Brain microvascular endothelial cell (primary cell): ENCODE results near the gene PIK3R6.

ENCODE experiments used
- DNase-seq: peaks from one replicate; pipeline ENCODE4 v3.0.0-alpha.2; 2020
- H3K27ac ChIP-seq: fragments of 250-450 bp; sonication (Bioruptor Pico); 2 replicates; pipeline ENCODE4 v1.5.1; 2020; ENCODE audit warnings: mild to moderate bottlenecking, moderate library complexity
- H3K27me3 ChIP-seq: fragments of 250-450 bp; sonication (Bioruptor Pico); replicated peaks from 2 replicates; pipeline ENCODE4 v1.5.1; 2020; ENCODE audit warnings: mild to moderate bottlenecking
- H3K36me3 ChIP-seq: fragments of 250-450 bp; sonication (Bioruptor Pico); replicated peaks from 2 replicates; pipeline ENCODE4 v1.5.1; 2020; ENCODE audit warnings: mild to moderate bottlenecking
- H3K4me3 ChIP-seq: 2 replicates; pipeline ENCODE4 v1.5.1; 2011; ENCODE audit warnings: low read depth, mild to moderate bottlenecking, control low read depth, low read length, moderate library complexity
- in situ Hi-C: cut with HindIII; loops from 2 replicates; pipeline ENCODE4 v1.10.0; 2017; ENCODE audit warnings: low sequenced_read_pairs, low pct_ligation_motif_present
- TF ChIP-seq, protein P1 (sequence below): IDR thresholded peaks from 2 replicates; pipeline ENCODE4 v1.5.1; 2011; ENCODE audit warnings: low read depth, mild to moderate bottlenecking, moderate library complexity, low read length, control low read depth, inconsistent platforms; ENCODE audit errors: missing control alignments

The PIK3R6 gene

DNA sequence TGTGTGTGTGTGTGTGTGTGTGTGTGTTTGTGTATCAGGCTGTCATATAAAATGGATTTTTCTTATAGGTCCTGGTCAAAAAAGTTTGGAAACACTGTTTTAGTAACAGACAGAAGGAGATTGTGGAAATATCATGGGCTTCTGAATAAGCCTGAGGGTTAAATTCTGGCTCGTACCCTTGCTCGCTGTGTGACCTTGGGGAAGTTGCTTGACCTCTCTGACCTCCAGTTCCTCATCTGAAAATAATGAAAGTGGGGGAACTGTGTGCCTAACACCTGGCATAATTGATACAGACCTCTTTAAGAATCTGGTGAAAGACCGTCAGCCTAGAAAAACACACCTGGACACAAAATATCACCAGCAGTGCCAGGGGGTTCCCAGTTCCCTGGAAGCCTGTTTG is 25.6 kb upstream of the PIK3R6 start:
- Histone ChIP-seq H3K27me3 (no peaks in the 10 kb centered on the region), H3K4me3 (no peak overlapping the region), H3K27ac (no peak overlapping the region), H3K36me3 (no peaks in the 10 kb centered on the region)
- TF ChIP-seq, protein P1, sequence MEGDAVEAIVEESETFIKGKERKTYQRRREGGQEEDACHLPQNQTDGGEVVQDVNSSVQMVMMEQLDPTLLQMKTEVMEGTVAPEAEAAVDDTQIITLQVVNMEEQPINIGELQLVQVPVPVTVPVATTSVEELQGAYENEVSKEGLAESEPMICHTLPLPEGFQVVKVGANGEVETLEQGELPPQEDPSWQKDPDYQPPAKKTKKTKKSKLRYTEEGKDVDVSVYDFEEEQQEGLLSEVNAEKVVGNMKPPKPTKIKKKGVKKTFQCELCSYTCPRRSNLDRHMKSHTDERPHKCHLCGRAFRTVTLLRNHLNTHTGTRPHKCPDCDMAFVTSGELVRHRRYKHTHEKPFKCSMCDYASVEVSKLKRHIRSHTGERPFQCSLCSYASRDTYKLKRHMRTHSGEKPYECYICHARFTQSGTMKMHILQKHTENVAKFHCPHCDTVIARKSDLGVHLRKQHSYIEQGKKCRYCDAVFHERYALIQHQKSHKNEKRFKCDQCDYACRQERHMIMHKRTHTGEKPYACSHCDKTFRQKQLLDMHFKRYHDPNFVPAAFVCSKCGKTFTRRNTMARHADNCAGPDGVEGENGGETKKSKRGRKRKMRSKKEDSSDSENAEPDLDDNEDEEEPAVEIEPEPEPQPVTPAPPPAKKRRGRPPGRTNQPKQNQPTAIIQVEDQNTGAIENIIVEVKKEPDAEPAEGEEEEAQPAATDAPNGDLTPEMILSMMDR = no peak
- in situ Hi-C loops = no loop called here
- no peak for DNase-seq

- in situ Hi-C loops = no loop called here
- TF ChIP-seq, protein P1 = no peak
- DNase-seq = peak; percentile 17
- H3K27me3 ChIP-seq = no peaks in the 10 kb centered on the region
- no peak overlapping the region for H3K4me3 ChIP-seq
- no peaks in the 10 kb centered on the region for H3K36me3 ChIP-seq
- H3K27ac ChIP-seq = no peak overlapping the region
Measured at GRCh38 chr17:8892338-8892690, 24.8 kb upstream of the PIK3R6 start.

DNA sequence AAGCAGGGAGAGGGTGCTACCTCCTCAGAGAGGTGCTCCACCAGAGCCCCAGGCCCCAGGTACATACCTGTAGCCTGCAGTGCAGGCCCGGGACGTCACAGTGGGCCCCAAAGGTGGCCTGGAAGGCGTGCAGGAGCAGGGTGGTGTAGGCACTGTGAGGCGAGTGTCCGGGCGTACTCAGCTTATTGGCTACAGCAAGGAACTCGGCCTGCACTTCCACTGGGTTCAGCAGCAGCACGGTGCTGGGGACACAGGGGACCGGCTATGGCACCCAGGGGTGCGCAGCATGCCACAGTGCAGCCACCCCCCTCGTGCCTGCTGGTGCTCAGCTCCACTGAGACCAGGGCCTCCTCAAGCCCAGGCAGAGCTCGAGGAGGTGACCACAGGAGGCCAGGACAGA is 23.2 kb upstream of the PIK3R6 start:
- Histone ChIP-seq H3K4me3 (no peak overlapping the region), H3K36me3 (no peaks in the 10 kb centered on the region), H3K27ac (no peak overlapping the region), H3K27me3 (no peaks in the 10 kb centered on the region)
- in situ Hi-C loops = no loop called here
- TF ChIP-seq, protein P1 = no peak
- DNase-seq = no peak

DNA sequence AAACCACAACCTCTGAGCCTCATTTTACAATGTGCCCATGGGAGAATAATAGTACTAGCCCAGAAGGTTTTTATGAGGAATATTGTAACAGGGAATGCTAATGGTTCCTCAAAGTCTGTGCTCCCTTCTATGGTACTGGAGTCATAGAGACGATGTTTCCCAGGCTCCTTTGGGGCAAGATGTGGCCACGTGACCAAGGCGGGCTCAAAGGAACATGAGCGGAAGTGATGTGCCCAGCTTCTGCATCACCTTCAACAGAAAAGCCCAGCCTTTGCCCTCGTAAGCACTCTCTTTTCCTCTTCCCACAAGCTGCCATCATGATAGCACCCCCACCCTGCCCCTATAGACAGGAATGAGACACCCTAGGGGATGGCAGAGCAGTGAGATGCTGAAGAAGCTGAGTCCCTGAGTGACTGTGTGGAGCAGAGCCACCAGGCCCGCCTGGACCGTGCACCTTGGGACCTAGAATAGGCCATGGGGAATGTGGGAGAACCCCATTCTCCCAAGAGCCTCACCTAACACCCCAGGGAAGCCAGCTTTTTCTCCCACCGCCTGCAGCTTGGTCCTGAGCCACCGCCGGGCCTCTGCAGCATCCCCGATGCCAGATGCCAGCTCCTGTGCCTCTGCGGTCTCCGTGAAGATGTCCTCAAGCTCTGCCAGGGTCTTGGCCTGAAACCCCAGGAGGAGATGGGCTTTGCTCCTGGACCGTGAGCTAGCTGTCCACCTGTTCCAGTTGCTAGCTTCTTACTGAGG is 22.2 kb upstream of the PIK3R6 start:
- H3K36me3 ChIP-seq = no peaks in the 10 kb centered on the region
- H3K27me3 ChIP-seq = no peaks in the 10 kb centered on the region
- in situ Hi-C loops = no loop called here

GRCh38 chr17:8888704-8889302 is 21.3 kb upstream of the PIK3R6 start:
- no peaks in the 10 kb centered on the region for H3K27me3 ChIP-seq
- DNase-seq = no peak
- no peak overlapping the region for H3K4me3 ChIP-seq
- TF ChIP-seq, protein P1 = no peak
- no peak overlapping the region for H3K27ac ChIP-seq
- in situ Hi-C loops = no loop called here
- H3K36me3 ChIP-seq = no peaks in the 10 kb centered on the region

More for the DNA sequence above, 22.2 kb upstream of the PIK3R6 start:
- no peak overlapping the region for H3K4me3 ChIP-seq
- no peak for DNase-seq
- TF ChIP-seq, protein P1 = no peak
- no peak overlapping the region for H3K27ac ChIP-seq
